GM19025 (cell line): Measurements from ENCODE around the gene SLC24A1.
"Not testable (repeated sequence)": the region's sequence is repeated elsewhere in the genome, so short reads cannot be mapped to it uniquely, and the experiment has no call there.

ENCODE experiments used
- ATAC-seq: cut with Tn5 transposase; IDR thresholded peaks from one replicate; pipeline ENCODE4 v1.9.1; 2021; ENCODE audit warnings: mild to moderate bottlenecking, low read depth, moderate library complexity; ENCODE audit not compliant: unreplicated experiment

The SLC24A1 gene

DNA sequence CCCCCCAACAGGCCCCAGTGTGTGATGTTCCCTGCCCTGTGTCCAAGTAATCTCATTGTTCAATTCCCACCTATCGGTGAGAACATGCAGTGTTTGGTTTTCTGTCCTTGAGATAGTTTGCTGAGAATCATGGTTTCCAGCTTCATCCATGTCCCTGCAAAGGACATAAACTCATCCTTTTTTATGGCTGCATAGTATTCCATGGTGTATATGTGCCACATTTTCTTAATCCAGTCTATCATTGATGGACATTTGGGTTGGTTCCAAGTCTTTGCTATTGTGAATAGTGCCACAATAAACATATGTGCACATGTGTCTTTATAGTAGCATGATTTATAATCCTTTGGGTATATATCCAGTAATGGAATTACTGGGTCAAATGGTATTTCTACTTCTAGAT, 5.9 kb upstream of the SLC24A1 start:
- ATAC-seq, result not testable (repeated sequence)

- ATAC-seq, result no peak
Measured at GRCh38 chr15:65618560-65619109, 3.1 kb upstream of the SLC24A1 start.

DNA sequence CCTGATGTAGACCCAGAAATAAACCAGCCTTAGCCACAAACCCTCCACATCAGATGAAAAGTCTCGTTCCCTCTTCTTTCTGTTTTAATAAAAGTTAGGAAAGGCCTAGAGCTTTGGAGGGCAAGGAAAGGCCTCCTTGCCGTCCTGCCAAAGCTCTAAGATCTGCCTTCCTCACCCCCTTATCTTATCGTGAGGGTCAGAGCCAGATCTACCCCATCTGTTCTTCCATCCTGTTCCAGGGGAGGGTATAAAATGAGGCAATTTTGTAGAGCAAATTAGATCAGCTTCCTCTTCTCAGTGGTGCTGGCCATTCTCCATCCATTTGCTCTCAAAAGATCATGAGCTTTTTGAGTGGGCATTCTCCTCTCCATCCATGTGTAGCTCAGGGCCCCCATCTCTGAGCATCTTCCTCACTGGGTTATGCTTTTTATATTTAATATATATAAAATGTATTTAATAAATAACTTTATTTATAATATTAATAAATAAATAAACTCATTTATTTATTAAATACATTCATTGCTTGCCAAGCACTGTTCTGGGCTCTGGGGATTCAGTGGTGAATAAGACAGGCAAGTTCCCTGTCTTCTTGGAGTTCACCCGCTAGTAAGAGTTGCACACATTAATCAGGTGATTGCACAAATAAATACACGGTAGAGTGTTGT, 2.0 kb upstream of the SLC24A1 start:
- ATAC-seq, result no peak

DNA sequence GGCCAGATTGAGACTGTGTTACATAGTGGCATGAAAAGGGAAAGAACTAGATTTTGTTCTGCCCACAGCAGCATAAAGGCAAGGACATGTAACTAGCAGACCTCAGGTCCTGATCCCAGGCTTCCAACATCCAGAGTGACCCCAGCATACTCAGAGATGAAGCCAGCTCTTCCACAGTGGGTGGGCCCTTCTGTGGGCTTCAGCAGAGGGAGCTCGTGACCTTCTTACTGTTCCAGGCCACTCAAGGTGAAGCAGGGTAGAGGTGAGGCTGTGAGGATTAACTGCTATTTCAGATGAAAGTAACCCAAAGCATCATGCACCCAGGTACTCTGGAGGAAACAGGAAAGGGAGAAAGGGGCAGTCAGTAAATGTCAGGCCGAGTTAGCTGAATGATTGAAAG, 905 bp upstream of the SLC24A1 start:
- no peak for ATAC-seq

- no peak for ATAC-seq
Measured at GRCh38 chr15:65623103-65623502, 1.4 kb downstream of the SLC24A1 start.

DNA sequence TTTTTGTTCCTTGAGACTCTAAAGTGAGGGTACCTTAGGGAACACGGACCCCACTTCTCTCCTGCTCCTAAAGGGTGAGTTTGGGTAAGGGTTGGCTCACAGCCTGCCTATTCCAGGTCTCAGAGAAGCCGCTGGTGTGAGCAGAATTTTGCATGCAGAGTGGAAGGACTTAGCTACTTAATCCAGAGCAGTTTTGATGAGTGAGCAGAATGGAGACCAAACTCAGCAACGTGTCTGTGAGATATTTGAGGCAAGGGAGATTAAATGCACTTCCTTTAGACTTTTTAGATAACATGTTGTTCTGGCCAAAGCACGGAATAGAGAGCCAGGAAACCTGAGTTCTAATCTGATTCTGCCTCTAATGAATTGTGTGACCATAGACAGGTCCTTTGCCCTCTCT, 5.1 kb downstream of the SLC24A1 start:
- no peak for ATAC-seq

DNA sequence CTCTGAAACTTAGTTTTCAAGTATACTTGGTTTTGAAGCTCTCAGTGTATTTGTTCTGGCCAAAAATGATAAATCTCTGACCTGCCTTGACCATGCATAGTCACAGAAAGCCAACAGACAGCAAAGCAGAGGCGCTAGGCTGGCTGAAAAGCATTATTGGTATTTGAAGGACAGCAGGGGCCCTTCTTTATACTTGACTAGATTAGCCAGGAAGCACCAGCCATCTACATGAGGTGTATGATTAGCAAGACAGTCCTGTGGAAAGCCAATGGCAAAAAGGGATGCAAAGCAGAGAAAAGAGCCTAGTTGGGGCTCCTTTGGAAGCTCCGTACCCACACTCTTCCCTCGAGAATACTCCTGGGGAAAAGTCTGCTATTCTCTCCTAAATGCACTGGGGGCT, 7.8 kb downstream of the SLC24A1 start:
- ATAC-seq, result no peak

- ATAC-seq, result peak; percentile 52
Measured at GRCh38 chr15:65630760-65631159, 9.0 kb downstream of the SLC24A1 start.

DNA sequence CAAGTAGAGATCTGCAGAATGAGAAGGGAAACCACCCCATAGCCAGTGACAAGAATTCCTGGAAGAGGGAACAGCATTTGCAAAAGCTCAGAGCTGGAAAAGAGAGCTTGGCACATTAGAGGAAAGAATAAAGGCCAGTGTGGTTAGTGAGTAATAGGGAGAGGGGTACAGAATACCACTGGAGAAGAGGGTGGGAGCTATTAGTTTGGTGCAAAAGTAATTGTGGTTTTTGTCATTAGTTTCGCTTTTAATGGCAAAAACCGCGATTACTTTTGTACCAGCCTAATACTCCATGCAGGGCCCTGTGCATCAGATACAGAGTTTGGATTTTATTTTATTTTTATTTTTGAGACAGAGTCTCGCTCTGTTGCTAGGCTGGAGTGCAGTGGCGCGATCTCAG, 9.8 kb downstream of the SLC24A1 start:
- peak; percentile 44 for ATAC-seq

DNA sequence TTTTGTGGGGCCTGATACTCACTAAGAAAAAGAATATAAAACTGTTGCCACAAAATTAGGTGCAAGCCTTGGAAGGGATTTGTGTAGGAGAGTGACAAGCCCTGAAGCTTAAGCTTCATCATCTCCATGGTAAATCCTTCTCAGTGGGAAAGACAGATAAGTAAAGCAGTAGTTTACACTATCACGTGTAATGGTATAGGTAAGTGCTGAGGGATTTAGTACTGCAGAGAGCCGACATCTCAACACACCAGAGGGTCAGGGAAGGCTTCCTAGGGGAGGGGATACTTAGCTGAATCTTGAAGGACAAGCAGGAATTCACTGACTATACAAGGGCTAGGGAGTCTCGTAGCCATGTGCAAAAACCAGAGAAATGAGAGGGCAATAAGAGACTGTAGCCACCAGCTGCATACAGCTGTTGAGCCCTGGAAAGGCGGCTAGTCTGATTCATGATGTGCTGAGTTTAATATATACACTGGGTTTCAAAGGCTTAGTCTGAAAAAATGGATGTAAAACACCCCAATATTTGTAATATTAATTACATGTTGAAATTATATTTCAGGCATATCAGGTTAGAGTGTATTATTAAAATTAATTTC, 11.1 kb downstream of the SLC24A1 start:
- no peak for ATAC-seq

- no peak for ATAC-seq
Measured at GRCh38 chr15:65633752-65634151, 12.0 kb downstream of the SLC24A1 start.

DNA sequence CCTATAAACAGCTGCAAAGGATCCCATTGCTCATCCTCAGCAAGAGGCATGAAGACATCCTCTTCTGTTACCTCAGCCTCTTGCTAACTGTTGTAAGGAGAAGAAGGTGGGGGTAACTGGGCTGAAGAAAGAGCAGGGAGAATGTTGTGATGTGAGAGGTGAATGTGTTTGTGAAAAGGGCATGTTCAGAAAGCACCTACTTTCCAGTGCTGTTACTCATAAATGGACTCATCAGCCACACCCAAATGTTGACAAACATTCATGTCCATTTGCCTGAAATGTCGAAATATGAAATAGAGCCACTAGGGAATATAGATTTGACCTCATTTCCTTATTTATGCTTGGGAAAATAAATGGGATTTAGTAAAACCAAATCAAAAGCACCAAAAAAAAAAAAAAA, 12.6 kb downstream of the SLC24A1 start:
- ATAC-seq, result no peak

GRCh38 chr15:65638109-65638508, 16.4 kb downstream of the SLC24A1 start:
- no peak for ATAC-seq

GRCh38 chr15:65638681-65639089, 16.9 kb downstream of the SLC24A1 start:
- no peak for ATAC-seq

- no peak for ATAC-seq
Measured at GRCh38 chr15:65639509-65639908, 17.8 kb downstream of the SLC24A1 start.

GRCh38 chr15:65641768-65642475, 20.2 kb downstream of the SLC24A1 start:
- ATAC-seq, result no peak

DNA sequence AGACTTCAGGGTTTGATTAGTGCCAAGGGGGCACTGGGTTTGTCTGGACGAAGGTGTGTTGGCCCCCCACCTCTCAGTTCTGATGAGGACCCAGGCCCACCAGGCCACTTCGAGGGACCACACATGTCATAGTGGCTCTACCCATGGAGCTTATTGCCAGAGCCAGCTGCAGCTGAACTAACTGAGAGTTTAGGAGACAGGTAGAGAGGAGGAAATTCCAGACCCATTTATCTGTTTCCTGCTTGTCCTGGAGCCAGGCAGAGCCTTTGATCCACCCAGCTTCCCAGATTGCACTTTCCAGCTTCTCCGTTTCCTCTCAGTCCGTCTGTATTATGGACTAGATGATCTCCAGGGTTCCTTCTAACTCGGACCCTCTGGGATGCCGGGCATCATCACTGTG, 20.9 kb downstream of the SLC24A1 start:
- no peak for ATAC-seq

GRCh38 chr15:65644282-65644681, 22.5 kb downstream of the SLC24A1 start:
- no peak for ATAC-seq

- ATAC-seq, result no peak
Measured at GRCh38 chr15:65645392-65645791, 23.7 kb downstream of the SLC24A1 start.

DNA sequence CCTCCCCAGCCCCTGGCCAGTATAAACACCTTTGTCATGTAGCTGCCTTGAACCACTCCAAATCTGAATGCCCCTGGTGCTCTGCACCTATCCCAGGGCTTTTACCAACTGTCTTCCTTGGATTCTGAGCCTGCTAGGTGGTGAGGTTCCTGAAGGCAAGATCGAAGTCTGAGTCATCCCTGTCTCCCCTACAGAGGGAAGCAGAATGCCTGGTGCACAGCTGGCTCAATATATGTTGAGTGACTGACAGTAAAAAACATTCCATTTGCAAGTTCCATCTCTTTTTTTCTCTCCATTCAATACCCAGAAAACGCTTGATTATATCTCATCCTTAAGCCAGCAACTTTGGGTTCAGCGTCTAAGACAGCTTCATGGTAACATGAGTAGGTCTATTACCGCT, 24.7 kb downstream of the SLC24A1 start:
- ATAC-seq, result no peak

DNA sequence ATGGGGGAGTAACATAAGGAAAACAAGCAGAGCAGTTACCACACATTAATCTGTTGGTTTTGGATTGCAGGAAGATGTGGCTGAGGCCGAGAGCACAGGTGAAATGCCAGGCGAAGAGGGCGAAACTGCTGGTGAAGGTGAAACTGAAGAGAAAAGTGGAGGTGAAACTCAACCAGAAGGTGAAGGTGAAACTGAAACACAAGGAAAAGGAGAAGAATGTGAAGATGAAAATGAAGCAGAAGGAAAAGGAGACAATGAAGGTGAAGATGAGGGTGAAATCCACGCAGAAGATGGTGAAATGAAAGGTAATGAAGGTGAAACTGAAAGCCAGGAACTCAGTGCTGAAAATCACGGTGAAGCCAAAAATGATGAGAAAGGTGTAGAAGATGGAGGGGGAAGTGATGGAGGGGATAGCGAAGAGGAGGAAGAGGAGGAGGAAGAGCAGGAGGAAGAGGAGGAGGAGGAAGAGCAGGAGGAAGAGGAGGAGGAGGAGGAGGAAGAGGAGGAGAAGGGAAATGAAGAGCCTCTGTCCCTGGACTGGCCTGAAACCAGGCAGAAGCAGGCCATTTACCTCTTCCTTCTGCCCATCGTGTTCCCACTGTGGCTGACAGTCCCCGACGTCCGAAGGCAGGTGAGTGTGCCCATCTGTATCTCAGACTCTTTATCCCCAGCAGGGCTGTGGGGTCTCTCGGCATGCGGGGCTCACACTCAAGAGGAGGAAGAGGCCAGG, 28.7 kb downstream of the SLC24A1 start:
- no peak for ATAC-seq
